NT2/D1 (cell line): ENCODE measurements around the gene CKS1B.
A peak's percentile ranks its signal among the peaks of the same experiment; 100 is the strongest.

Experiments used
- DNase-seq: peaks from one replicate; pipeline ENCODE4 v3.0.0-alpha.2; 2011; ENCODE audit warnings: low read depth, low spot score
- H3K27me3 ChIP-seq: 2 replicates; pipeline ENCODE4 v1.6.0; 2011; ENCODE audit warnings: mild to moderate bottlenecking; ENCODE audit not compliant: insufficient read length, insufficient read depth
- H3K36me3 ChIP-seq: 2 replicates; pipeline ENCODE4 v1.6.1; 2011; ENCODE audit warnings: mild to moderate bottlenecking, low read length, mixed read lengths; ENCODE audit not compliant: insufficient read depth, insufficient read length
- H3K4me1 ChIP-seq: 2 replicates; pipeline ENCODE4 v1.5.1; 2011; ENCODE audit not compliant: insufficient read depth, insufficient read length
- H3K4me3 ChIP-seq: 2 replicates; pipeline ENCODE4 v1.5.1; 2011; ENCODE audit warnings: low read depth; ENCODE audit not compliant: insufficient read length
- H3K9ac ChIP-seq: 2 replicates; pipeline ENCODE4 v1.6.0; 2011; ENCODE audit warnings: low read depth; ENCODE audit not compliant: insufficient read length
- H3K9me3 ChIP-seq: 2 replicates; pipeline ENCODE4 v1.5.1; 2011; ENCODE audit warnings: mild to moderate bottlenecking, low read length; ENCODE audit not compliant: insufficient read depth
- SUZ12 ChIP-seq: IDR thresholded peaks from 2 replicates; pipeline ENCODE4 v1.6.1; 2011; ENCODE audit not compliant: insufficient read length, insufficient read depth; ENCODE audit errors: extremely low read depth
- YY1 ChIP-seq: IDR thresholded peaks from 2 replicates; pipeline ENCODE4 v1.6.1; 2011; ENCODE audit not compliant: insufficient read length, insufficient read depth
- ZNF274 ChIP-seq: IDR thresholded peaks from 2 replicates; pipeline ENCODE4 v1.6.1; 2011; ENCODE audit warnings: mild to moderate bottlenecking, low read depth, low read length

CKS1B gene

GRCh38 chr1:154962156-154962749, 12.2 kb upstream of the CKS1B start:
- DNase-seq, result no peak
- Histone ChIP-seq H3K27me3 (no peaks in the 10 kb centered on the region), H3K9me3 (no peaks in the 10 kb centered on the region; the same call in 1 of the 2 replicates), H3K4me1 (peaks cover 6% of the 10 kb centered on the region), H3K36me3 (peaks cover 80% of the 10 kb centered on the region), H3K4me3 (peak overlapping the region; percentile 84), H3K9ac (peak overlapping the region; percentile 98)
- no peak for TF ChIP-seq ZNF274
- TF ChIP-seq YY1, result no peak
- TF ChIP-seq SUZ12, result no peak

GRCh38 chr1:154962795-154963330, 11.6 kb upstream of the CKS1B start:
- TF ChIP-seq YY1, result no peak
- TF ChIP-seq ZNF274, result no peak
- TF ChIP-seq SUZ12, result no peak
- Histone ChIP-seq H3K9me3 (no peaks in the 10 kb centered on the region; the same call in 1 of the 2 replicates), H3K27me3 (no peaks in the 10 kb centered on the region), H3K36me3 (peaks cover 85% of the 10 kb centered on the region), H3K9ac (peak overlapping the region; percentile 98), H3K4me3 (peak overlapping the region; percentile 84), H3K4me1 (peaks cover 9% of the 10 kb centered on the region)
- no peak for DNase-seq

GRCh38 chr1:154963643-154964042, 10.8 kb upstream of the CKS1B start:
- Histone ChIP-seq H3K9me3 (no peaks in the 10 kb centered on the region; the same call in 1 of the 2 replicates), H3K27me3 (no peaks in the 10 kb centered on the region), H3K4me3 (no peak overlapping the region), H3K36me3 (peaks cover 85% of the 10 kb centered on the region), H3K4me1 (peaks cover 11% of the 10 kb centered on the region), H3K9ac (no peak overlapping the region)
- no peak for DNase-seq
- no peak for TF ChIP-seq YY1
- no peak for TF ChIP-seq ZNF274
- TF ChIP-seq SUZ12, result no peak

GRCh38 chr1:154964359-154964758, 10.1 kb upstream of the CKS1B start:
- Histone ChIP-seq H3K27me3 (no peaks in the 10 kb centered on the region), H3K9ac (no peak overlapping the region), H3K36me3 (peaks cover 85% of the 10 kb centered on the region), H3K4me1 (peaks cover 15% of the 10 kb centered on the region), H3K9me3 (no peaks in the 10 kb centered on the region; the same call in 1 of the 2 replicates), H3K4me3 (no peak overlapping the region)
- TF ChIP-seq SUZ12 (no peak), YY1 (no peak), ZNF274 (no peak)
- no peak for DNase-seq

GRCh38 chr1:154966111-154966510, 8.4 kb upstream of the CKS1B start:
- Histone ChIP-seq H3K4me1 (peaks cover 16% of the 10 kb centered on the region), H3K9ac (no peak overlapping the region), H3K4me3 (no peak overlapping the region), H3K36me3 (peaks cover 75% of the 10 kb centered on the region), H3K27me3 (no peaks in the 10 kb centered on the region), H3K9me3 (no peaks in the 10 kb centered on the region)
- DNase-seq, result no peak
- TF ChIP-seq SUZ12 (no peak), YY1 (no peak), ZNF274 (no peak)

- Histone ChIP-seq H3K9ac (no peak overlapping the region), H3K9me3 (no peaks in the 10 kb centered on the region), H3K36me3 (peaks cover 71% of the 10 kb centered on the region), H3K4me1 (peaks cover 22% of the 10 kb centered on the region), H3K4me3 (no peak overlapping the region), H3K27me3 (no peaks in the 10 kb centered on the region)
- DNase-seq, result no peak
- TF ChIP-seq SUZ12, result no peak
- no peak for TF ChIP-seq YY1
- no peak for TF ChIP-seq ZNF274
These were observed 7.0 kb upstream of the CKS1B start for GRCh38 chr1:154967331-154967950.

- Histone ChIP-seq H3K9me3 (no peaks in the 10 kb centered on the region), H3K36me3 (peaks cover 58% of the 10 kb centered on the region), H3K4me1 (peaks cover 20% of the 10 kb centered on the region), H3K9ac (peak overlapping the region; percentile 98), H3K4me3 (peak overlapping the region; percentile 77), H3K27me3 (no peaks in the 10 kb centered on the region)
- TF ChIP-seq SUZ12 (no peak), YY1 (no peak), ZNF274 (no peak)
- no peak for DNase-seq
These were observed 5.8 kb upstream of the CKS1B start for GRCh38 chr1:154968731-154969130.
